ENCODE results near the gene RNF13.

RNF13 gene

DNA sequence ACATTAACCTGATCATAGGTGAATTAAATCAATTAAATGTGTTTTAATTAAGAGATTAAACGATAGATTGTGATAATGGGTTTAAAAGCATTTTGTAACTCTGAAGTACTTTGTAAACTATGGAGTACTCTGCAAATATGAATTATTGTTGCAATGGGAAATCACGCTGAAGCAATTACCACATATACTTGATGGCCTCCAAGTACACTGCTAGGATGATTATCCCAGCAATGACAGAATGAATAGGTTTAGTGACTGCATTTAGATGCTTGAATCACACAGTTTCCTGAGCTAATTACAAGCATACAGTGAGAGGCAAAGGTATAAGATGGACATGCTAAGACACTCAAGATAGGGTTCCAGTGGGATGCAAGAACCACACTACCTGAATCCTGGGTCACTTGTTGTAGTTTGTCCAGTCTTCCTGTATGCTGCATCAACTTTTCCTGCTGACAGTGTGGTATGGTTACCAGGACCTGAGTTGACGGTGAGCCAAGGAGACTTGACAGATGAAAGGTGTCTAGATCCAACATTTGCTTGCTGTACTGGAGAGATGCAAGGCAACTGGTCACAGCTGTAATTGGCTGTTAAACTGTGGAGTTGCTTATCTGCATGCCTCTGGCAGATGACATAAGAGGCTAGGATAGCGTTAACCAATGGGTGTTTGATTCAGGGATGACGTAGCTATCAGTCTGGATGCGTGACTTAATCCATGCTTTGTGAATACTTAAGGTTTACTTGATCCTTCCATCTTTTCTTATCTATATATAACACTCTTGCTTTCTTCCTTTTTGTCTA is 38.0 kb downstream of the RNF13 start:
- Histone ChIP-seq H3K9me3 (no peaks in the 10 kb centered on the region), H3K4me1 (no peaks in the 10 kb centered on the region), H3K27me3 (no peaks in the 10 kb centered on the region), H3K27ac (no peak overlapping the region), H3K4me3 (no peak overlapping the region), H3K36me3 (peaks cover 27 to 33% (median 32%) of the 10 kb centered on the region in 3 donors)
- intact Hi-C loops (cut with DNase I; ENCODE audit: low total_unique reads), result no loop called here
- DNase-seq, result no peak
- TF ChIP-seq, protein P1, sequence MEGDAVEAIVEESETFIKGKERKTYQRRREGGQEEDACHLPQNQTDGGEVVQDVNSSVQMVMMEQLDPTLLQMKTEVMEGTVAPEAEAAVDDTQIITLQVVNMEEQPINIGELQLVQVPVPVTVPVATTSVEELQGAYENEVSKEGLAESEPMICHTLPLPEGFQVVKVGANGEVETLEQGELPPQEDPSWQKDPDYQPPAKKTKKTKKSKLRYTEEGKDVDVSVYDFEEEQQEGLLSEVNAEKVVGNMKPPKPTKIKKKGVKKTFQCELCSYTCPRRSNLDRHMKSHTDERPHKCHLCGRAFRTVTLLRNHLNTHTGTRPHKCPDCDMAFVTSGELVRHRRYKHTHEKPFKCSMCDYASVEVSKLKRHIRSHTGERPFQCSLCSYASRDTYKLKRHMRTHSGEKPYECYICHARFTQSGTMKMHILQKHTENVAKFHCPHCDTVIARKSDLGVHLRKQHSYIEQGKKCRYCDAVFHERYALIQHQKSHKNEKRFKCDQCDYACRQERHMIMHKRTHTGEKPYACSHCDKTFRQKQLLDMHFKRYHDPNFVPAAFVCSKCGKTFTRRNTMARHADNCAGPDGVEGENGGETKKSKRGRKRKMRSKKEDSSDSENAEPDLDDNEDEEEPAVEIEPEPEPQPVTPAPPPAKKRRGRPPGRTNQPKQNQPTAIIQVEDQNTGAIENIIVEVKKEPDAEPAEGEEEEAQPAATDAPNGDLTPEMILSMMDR (IDR thresholded peaks at IDR 0.05), result no peak

DNA sequence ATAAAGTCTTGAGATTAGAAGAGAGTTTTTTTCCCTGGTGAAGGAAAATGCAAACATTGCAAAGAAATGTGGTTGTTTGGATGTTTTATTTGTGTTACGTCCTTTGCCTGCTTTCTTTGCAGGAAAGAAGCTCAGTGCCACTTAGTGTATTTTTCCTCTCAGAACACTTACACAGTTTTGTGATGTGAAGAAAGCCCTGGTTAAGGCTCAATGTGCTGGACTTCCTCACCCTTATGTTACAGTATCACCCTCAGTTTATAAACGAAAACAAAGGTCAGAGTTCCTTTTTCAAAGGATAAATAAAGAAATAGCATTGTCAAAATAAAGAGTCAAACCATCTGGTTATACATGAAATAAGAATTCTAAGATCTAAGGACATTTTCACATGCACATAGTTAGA is 45.9 kb downstream of the RNF13 start:
- H3K27me3 ChIP-seq, result no peaks in the 10 kb centered on the region
- H3K4me3 ChIP-seq, result no peak overlapping the region
- intact Hi-C loops (cut with DNase I; ENCODE audit: low total_unique reads), result no loop called here
- H3K4me1 ChIP-seq, result no peaks in the 10 kb centered on the region
- no peak for DNase-seq
- H3K36me3 ChIP-seq, result peaks cover 13 to 19% (median 15%) of the 10 kb centered on the region in 3 donors
- H3K27ac ChIP-seq, result no peak overlapping the region
- TF ChIP-seq, protein P1 (IDR thresholded peaks at IDR 0.05), result no peak
- no peaks in the 10 kb centered on the region for H3K9me3 ChIP-seq

DNA sequence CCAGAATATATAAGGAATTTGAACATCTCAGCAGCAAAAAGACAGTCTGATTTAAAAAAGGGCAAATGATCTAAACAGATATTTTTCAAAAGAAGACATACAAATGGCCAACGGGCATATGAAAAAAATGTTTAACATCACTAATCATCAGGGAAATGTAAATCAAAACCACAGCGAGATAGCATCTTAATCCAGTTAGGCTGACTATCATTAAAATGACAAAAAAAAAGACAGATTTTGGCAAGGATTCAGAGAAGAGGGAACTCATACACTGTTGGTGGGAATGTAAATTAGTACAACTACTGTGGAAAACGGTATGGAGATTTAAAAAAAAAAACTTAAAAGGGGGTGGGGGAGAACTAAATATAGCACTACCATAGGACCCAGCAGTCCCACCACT is 47.9 kb downstream of the RNF13 start:
- Histone ChIP-seq H3K4me1 (no peaks in the 10 kb centered on the region), H3K4me3 (no peak overlapping the region), H3K9me3 (no peaks in the 10 kb centered on the region), H3K27me3 (no peaks in the 10 kb centered on the region), H3K27ac (no peak overlapping the region), H3K36me3 (peaks cover 0 to 13% (median 4%) of the 10 kb centered on the region in 3 donors)
- DNase-seq, result no peak
- TF ChIP-seq, protein P1 (IDR thresholded peaks at IDR 0.05), result no peak
- intact Hi-C loops (cut with DNase I; ENCODE audit: low total_unique reads), result no loop called here

DNA sequence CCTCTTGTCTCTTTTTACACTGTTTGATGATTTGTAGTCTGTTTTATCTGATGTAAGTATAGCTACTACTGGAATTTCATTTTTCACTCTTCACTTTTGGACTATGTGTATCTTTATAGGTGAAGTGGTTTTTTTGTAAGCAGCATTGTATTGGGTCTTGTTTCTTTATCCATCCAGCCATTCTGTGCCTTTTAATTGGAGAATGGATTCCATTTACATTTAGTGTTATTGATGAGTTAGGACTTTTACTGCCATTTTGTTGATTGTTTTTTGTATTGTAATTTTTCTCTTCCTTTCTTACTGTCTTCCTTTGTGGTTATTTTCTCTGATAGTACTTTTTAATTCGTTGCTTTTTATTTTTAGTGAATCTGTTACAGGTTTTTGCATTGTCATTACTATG is 54.5 kb downstream of the RNF13 start:
- Histone ChIP-seq H3K27me3 (no peaks in the 10 kb centered on the region), H3K27ac (no peak overlapping the region), H3K4me1 (no peaks in the 10 kb centered on the region), H3K4me3 (no peak overlapping the region), H3K36me3 (peaks cover 0 to 30% (median 6%) of the 10 kb centered on the region in 3 donors), H3K9me3 (peaks cover 0 to 12% (median 3%) of the 10 kb centered on the region in 3 donors)
- intact Hi-C loops (cut with DNase I; ENCODE audit: low total_unique reads), result no loop called here
- no peak for DNase-seq
- TF ChIP-seq, protein P1 (IDR thresholded peaks at IDR 0.05), result no peak

DNA sequence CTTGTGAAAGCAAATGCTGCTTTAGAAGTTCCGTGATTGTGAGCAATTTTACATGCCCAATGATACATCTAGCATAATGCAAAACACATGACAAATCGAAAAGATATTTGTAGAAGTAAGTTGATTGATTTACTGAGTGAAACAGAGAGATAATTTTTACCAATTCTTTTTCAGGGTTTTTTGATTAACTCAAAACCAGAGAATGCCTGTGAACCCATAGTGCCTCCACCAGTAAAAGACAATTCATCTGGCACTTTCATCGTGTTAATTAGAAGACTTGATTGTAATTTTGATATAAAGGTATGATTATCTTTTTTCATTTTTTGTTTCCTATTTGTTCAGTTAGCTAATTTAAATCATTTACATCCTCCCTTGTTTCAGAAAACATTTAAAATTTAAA is 58.8 kb downstream of the RNF13 start:
- Histone ChIP-seq H3K27ac (no peak overlapping the region), H3K4me1 (no peaks in the 10 kb centered on the region), H3K4me3 (no peak overlapping the region), H3K9me3 (peaks cover 0 to 12% (median 3%) of the 10 kb centered on the region in 3 donors), H3K27me3 (no peaks in the 10 kb centered on the region), H3K36me3 (peaks cover 5 to 12% (median 10%) of the 10 kb centered on the region in 3 donors)
- TF ChIP-seq, protein P1 (IDR thresholded peaks at IDR 0.05), result no peak
- DNase-seq, result no peak
- intact Hi-C loops (cut with DNase I; ENCODE audit: low total_unique reads), result no loop called here

All from tibial artery (tissue), 4 donors.